Activated naive CD8-positive, alpha-beta T cell treated with anti-CD3 and anti-CD28 coated beads, Interleukin-2, amount 50 U/mL, for 16 hours (primary cell): Measurements from ENCODE around the gene RAD51B.
"Not testable (repeated sequence)": the region's sequence is repeated elsewhere in the genome, so short reads cannot be mapped to it uniquely, and the experiment has no call there.

Experiments used
- DNase-seq: peaks from one replicate; pipeline ENCODE4 v3.0.0-alpha.2; 2020; ENCODE audit warnings: low read depth, low spot score

RAD51B gene

DNA sequence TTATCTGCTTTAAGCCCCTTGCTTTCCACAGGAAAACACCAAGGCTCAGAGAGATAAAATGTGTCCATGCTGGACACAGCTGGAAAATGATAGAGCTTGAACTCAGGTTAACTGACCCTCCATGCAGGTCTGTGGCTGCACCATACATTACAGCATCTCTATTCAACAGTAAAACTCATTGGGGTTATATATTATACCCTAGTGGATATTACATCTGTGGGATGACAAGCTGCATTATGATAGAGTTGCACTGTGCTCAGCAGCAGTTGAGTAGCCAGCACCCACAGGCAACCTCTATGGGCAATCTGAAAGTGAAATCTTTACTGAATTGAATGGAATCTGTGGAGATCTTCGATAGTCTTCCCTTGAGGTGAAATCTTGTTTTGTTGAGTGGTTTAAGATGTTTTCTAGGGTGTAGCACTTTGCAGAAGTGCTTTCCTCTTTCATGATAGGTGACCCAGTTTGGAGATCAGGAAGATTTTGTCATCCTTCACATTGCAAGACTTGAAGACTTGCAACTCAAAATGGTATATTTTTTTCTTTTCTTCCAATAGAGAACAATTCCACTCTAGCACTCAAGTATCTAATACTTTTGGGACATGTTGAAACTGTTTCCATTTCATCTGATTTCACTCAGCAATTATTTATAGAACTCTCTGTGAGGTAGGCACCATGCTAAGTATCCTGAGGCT lies 389.2 kb downstream of the RAD51B start:
- DNase-seq = no peak

DNA sequence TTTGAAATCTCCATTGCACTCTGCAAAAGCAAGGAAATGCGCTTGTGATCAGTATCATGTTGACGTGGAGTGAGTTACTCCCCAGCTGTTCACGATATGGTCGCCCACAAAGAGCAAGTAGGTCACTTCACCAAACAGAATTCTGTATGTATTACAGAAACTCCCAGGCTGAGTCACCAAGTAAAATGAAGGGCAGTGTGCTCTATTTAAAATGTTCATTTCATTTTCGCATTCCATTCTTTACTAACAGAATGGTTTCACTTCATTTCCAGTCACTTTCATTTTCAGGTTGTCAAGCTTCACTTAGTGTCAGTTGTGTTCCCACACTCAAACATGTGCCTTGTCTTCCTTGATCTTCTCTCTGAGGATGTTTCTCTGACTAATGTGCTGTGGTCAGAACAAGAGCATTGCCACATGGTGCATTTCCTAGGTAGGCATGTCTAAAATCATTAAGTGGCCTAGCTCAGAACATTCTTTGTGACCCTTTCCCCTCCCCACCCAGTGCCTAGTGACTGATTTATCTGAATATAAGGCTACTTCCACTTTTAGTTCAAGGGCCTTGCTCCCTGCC lies 391.2 kb downstream of the RAD51B start:
- DNase-seq = peak; percentile 20

DNA sequence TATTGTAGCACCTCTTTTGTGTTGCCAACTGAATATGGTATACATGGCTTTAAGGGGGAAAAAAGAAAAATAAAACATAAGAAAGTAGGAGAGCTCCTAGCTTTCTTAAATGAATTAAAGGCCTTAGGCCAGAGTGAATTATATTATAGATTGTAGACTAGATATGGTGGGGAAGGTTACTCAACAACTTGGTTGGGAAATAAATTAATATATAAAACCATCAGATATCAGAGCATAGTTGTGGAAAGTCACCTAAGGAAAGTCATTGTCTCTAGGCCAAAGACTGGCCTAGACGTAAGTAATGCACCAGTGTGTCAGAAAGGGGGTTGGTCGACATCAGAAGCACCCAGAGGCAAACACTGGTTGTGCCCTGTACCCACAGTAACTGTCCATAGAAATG lies 391.8 kb downstream of the RAD51B start:
- DNase-seq = no peak

DNA sequence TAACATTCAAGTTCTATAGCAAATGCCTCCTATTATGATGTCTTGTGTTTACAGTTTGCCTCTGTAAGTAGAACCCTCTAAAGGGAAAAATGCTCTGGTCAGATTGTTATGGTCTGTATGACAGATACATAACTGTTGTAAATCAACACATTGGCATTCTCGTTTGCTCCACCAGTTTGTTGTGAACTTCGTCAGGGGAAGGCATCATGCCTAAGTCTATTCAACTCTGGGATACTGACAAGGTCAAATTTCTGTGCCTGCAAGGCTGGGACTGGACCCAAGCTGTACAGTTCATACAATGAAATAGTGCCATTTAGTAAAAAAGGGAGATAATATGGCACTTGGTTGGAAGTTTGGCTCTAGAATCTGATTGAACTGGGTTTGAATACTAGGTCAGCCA lies 392.3 kb downstream of the RAD51B start:
- no peak for DNase-seq

DNA sequence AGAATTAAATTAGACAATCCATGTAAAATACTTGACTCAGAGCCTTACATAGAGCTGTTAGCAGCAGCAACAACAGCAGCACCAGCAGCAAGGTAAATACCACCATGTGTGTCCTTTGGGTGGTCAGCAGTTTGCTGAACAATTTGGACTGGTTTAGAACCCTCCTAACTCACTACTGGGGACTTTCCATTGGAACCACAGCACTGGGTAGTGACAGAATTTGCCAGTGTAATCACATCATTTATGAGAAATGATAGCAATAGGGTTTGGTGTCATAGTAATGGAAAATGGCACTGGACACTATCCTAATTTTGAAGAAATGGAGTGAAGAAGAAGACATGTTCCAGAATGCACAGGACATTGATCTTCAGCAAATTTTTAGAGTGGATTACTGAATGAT lies 392.8 kb downstream of the RAD51B start:
- no peak for DNase-seq

DNA sequence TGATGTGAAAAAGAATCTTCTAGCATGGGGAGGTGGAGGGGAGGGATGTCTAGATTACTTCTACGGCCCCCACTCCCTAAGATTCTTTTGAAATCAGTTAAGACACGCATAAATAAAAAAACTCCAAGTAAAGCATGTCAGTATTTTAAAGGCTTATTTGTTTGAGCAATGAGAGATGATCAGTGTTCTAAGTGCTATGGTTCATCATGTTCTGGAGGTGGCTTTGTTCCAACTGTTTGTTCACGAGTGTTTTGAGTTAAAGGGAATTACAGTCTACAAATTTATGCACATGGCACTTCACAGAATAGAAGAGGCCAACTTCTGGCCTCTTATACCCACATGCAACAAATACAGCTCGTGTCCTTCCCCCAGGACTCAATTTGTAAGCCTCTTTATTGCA lies 394.9 kb downstream of the RAD51B start:
- no peak for DNase-seq

DNA sequence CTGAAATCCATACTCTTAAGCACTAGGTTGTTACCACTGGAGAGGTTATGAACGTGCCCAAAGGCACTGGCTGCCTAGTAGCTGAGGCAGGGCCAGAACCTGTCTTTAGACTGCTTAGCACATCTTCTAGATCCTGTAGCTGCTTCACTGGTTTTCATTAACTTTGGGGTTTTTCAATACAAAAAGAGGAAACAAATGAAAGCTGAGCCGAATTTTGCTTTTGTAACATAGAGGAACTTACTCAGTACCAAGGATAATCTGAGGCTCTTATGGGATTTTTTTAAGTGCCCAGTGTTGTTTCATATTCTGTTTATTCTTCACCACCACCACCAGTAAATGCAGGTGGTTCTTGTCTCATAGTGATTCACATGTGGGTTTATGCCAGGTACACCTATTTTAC lies 396.1 kb downstream of the RAD51B start:
- no peak for DNase-seq

DNA sequence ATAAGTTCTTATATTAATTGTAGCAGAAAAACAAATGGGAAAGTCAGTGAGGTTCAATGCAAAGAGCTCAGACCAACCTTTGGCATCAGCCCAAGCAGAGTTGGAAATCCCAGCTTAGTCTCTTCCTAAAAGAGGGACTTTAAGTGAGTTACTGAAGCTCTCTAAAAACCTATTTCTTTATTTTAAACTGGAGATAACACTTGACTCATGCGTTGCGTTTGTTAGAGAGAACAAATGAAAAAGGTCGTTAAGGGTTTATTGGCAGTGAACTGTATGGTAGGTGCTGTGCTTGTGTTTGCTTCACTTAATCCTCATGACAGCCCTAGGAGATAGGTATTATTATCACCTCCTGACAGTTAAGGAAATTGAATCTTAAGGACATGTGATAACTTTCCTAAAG lies 396.5 kb downstream of the RAD51B start:
- no peak for DNase-seq

DNA sequence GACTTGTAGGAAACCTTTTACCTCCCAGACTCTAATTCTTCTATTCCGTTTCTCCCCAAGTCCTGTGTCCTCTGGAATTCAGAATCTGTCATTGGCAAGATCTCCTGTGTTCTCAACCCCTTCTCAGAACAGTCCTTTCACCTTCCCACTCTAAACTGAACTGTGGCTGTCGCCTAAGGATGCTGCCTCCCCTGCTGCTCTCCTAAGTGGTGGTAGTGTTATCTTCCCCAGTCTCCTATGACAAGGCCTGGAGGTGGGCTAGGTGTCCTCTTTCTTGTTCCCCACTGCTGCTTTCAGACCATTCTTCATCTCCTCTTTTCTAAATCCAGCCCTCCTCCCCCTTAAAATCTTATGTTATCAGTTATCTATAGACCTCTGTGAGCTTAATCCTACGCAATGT lies 397.4 kb downstream of the RAD51B start:
- DNase-seq = no peak

DNA sequence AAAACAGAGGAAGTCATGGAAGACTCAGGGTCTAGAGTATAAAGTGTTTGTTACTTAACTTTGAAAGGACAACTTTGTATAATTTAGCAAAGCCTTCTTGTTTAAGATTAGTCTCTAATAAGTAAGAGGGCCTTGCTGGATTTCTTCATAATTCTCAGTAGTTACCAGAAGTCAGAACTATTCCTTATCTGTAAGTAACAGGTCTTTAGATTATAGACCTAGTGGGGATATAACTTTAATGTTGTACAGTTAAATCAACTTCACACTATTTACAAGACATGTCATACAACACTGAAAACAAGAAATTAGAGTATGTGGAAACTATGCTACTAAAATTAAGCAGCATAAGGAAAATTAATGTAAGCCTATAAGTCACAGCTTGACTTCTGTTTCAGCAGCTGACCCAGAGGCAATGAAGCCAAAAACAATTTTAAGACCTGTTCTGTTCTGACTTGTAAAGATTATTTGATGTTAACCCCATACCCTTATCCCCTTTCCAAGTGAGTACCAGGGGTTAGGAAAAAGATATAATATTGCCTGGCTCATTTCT lies 398.3 kb downstream of the RAD51B start:
- DNase-seq = no peak

DNA sequence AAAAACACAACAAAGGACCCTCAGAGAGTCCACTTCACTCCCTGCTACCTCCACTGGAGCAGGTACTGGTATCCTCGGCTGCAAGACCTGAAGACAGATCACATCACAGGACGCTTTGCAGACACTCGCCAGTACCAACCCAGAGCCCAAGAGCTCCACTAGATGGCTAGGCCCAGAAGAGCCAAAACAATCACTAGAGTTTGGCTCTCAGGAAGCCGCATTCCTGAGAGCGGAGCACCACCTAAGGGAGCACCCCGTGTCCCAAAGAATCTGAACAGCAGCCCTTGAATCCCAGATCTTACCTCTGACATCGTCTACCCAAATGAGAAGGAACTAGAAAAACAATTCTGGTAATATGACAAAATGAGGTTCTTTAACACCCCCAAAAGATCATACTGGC lies 399.8 kb downstream of the RAD51B start:
- no peak for DNase-seq

DNA sequence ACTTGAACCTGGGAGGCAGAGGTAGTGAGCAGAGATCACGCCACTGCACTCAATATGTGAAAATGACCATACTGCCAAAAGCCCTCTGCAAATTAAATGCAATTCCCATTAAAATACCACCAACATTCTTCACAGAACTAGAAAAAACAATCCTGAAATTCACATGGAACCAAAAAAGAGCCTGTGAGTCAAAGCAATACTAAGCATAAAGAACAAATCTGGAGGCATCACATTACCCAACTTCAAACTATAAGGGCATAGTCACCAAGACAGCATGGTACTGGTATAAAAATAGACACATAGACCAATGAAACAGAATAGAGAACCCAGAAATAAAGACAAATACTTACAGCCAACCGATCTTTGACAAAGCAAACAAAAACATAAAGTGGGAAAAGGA lies 401.5 kb downstream of the RAD51B start:
- not testable (repeated sequence) for DNase-seq

DNA sequence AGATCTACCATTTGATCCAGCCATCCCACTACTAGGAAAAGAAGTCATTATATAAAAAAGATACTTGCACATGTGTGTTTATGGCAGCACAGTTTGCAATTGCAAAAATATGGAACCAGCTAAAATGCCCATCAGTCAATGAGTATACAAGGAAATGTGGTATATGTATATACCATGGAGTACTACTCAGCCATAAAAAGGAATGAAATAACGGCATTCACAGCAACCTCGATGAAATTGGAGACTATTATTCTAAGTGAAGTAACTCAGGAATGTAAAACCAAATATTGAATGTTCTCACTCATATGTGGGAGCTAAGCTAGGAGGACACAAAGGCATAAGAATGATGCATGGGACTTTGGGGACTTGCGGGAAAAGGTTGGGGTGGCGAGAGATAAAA lies 402.6 kb downstream of the RAD51B start:
- DNase-seq = no peak

DNA sequence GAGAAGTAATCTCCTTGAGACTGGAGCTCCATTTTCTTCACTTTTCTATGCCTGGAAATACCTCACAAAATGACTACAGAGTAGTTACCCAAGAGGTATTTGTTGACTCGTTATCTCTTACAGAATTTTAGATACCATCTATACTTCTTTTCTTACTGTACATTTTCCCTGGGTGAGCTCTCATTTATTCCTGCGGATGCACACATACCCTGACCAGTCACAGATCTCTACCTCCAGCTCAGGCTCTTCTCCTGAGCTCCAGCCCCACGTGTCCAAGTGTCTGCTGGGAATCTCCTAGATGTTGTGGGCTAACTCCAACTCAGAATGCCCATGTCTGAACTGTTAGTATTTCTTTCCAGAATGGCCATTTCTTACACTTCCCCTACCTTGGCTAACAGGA lies 403.1 kb downstream of the RAD51B start:
- no peak for DNase-seq

DNA sequence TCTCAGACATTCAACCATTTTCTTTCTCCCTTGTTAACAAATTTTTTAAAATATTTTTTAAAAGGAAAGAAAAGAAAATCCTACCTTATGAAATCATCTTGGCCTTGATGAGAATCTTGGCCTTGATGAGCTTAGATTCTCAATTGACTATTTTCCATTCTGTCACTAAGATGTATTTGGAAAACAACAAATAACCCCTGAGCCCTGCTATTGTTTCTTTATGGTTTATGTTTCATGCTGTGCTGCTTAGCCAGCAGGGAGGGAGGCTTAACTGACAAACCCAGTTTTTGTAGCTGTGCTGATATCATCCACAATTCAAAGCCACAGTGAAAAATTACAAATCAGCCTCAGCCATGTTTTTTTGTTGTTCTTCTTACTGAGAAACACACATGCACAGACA lies 404.1 kb downstream of the RAD51B start:
- no peak for DNase-seq

DNA sequence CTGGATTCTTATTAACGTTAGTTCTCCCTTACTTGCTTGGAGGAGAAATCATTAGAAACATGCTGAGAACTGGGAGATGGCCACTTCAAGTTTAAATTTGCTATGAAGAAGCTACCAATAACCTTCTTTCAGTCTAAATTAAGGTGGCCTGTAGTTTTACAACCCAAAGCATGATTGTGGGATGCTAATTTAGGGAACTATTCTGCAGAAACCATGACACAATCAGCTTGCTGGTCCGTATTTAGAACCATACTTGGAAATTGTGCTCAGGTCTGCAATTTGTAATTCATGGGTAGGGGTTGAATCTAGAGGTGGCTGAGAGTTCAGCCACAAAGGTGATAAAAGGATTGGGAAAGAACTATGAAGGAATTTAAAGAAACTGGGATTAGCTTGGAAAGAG lies 405.7 kb downstream of the RAD51B start:
- DNase-seq = no peak

DNA sequence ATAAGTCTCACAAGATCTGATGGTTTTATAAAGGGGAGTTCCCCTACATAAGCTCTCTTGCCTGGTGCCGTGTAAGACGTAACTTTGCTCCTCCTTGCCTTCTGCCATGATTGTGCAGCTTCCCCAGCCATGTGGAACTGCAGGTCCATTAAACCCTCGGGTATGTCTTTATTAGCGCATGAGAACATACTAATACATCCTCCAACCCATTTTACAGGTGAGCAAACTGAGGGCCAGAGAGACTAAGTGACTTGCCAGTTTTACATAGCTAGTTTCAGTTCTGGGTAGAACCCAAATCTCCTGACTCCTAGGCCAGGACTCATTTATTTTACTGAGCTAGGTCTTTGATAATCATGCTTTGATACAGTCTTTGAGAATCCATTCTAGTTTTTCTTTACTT lies 406.9 kb downstream of the RAD51B start:
- no peak for DNase-seq

DNA sequence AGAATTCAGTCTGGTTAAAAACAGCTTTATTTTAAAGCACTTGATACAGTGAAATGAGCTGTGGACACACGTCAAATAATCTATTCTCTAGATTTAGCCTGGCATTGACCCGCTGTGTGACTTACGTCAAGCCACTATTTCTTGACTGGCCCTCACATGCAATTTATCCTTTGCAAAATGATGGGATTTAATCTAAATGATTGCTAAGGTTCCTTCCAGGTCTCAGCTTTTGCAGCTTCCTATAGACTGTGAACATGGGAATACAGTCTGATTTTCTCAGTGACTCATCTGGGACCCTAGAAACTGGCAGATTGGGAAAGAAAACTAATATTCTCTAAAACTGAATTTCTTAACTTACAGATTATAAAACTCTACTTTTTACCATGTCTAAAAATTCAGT lies 409.1 kb downstream of the RAD51B start:
- no peak for DNase-seq

DNA sequence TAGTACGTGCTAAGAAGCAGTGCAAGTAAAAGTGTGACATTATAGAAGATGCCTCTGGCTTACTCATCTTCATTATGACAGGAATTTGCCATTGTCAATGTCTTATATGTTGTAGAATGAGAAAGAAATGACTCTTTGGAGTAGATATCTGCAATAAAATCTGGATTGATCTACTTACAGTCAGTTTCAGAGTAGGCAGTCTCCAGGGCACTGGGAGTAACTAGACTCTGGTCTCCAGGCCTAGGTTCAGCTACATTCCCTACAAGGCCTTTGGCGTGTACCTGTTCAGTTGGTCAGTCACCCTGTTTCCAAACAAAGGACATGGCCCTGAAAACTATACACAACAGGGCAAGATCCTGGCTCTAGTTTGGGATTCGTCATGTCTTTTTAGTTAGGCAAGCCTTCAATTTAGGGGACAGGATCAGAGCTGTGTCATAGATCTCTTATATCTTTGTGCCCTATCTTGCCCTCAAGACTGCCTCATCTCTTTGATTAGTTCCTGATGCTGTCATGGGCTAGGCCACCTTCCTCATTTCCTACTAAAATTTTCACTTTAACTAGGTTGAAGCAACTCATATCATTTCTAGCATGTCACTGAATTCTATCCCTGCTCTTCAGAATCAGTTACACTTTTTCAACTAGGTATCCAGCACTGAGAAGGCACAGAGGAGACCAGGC lies 410.0 kb downstream of the RAD51B start:
- DNase-seq = no peak

DNA sequence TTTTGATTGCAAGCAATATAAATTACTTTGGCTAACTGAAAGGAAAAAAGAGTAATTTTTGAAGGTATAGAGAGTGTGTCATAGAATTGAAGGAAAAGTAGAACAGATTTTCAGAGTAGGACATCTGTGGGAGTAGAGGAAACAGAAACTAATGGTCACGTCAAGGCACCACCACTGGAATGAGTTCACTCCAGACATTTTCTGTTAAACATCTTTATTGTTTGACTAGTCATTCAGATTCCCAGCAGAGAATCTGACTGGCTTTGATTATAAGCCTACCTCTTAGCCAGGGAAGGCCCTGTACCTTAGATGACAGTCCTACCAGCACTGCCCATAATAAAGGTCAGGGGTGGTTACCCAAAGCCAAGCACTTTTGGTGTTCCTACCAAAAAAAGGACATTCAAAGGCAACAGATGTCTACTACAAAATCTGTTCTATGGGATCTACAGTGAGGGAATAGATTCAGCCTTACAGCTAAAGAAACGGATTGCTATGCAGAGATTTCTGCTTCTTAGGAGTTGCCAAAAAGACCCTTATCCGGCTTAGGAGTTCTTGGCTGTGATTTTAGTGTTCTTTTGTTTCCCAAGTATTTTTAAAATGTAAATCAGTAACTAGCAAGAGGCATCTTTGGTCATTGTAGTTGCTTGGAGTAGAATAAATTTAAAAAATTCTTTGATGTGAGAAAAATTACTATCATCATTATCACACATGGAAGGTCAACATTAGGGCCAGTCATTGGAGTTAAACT lies 410.8 kb downstream of the RAD51B start:
- no peak for DNase-seq

DNA sequence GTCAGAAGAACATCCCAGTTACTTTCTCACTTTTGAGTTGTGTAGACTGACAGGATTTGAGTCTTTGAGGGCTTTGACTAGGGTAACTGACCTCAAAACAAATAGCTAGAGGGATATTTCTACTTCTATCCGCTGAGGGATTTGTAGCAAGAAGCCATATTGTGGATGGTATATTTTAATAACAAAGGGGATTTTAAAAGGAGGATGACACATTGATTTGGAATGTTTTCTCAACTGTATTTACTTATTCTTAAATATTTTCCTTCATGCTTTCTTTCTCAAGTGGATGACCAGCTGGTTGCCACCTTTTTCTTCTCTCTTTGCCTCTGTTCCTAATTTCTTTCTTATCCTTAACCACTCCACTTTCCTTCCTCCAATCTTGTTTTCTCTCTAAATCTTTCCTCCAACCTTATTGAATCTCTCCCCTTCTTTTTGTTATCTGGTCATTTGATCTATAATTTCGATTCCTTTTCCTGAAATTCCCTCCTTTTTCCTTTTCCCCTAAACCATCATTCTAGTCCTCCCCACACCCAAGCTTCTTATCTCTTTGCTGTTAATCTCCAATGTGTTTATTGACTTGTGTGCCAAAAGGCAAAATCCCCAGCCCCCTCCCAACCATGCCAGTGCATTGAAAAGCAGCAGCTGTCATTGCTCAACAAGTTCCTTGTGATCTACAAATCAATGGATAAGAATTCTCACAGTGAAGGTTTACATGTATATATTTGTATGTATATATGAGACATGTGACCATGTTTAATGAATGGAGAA lies 411.6 kb downstream of the RAD51B start:
- no peak for DNase-seq

DNA sequence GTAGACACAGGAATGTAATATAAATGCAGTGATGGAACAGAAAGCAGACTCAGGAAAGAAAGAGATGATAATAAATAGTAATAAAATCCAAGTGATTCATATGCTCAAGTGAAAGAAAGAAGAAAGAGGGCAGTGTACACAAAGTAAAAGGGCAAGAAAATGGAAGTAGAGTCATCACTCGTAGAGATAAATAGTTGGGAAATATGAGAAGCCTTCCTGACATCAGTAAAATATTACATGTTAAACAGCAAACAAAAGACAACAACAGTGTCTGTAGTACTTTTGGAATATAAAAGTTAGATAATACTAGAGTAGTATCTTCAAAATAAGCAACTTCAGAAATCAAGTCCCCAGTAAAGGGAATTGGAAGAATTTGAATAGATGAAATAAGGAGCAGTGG lies 412.3 kb downstream of the RAD51B start:
- no peak for DNase-seq
